B cell (primary cell): ENCODE results near the gene UBE2F.

Experiments
- EZH2 ChIP-seq: IDR thresholded peaks from 2 replicates; pipeline ENCODE4 v1.6.1; 2012; ENCODE audit warnings: borderline replicate concordance, low read depth, mild to moderate bottlenecking, moderate library complexity, low read length; ENCODE audit not compliant: insufficient read depth, poor library complexity, severe bottlenecking
- TF ChIP-seq, protein P1 (sequence below): fragments of 200-600 bp; IDR thresholded peaks from one replicate; pipeline ENCODE4 v1.8.0; 2022; ENCODE audit warnings: antibody characterized with exemption, mild to moderate bottlenecking

- TF ChIP-seq, protein P1, sequence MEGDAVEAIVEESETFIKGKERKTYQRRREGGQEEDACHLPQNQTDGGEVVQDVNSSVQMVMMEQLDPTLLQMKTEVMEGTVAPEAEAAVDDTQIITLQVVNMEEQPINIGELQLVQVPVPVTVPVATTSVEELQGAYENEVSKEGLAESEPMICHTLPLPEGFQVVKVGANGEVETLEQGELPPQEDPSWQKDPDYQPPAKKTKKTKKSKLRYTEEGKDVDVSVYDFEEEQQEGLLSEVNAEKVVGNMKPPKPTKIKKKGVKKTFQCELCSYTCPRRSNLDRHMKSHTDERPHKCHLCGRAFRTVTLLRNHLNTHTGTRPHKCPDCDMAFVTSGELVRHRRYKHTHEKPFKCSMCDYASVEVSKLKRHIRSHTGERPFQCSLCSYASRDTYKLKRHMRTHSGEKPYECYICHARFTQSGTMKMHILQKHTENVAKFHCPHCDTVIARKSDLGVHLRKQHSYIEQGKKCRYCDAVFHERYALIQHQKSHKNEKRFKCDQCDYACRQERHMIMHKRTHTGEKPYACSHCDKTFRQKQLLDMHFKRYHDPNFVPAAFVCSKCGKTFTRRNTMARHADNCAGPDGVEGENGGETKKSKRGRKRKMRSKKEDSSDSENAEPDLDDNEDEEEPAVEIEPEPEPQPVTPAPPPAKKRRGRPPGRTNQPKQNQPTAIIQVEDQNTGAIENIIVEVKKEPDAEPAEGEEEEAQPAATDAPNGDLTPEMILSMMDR, result no peak
- no peak for TF ChIP-seq EZH2
These were observed 29.3 kb downstream of the UBE2F start for GRCh38 chr2:237996021-237996593.
